CD4-positive, alpha-beta T cell treated with Interleukin-15 for 1 hour (primary cell): ENCODE measurements around the gene HS6ST3.
"Not testable (repeated sequence)": the region's sequence is repeated elsewhere in the genome, so short reads cannot be mapped to it uniquely, and the experiment has no call there.

Experiments used
- DNase-seq: peaks from one replicate; pipeline ENCODE4 v3.0.0-alpha.2; 2020

Gene HS6ST3

GRCh38 chr13:96093296-96094006, 3.5 kb downstream of the HS6ST3 start:
- DNase-seq, result no peak

GRCh38 chr13:96100457-96101220, 10.7 kb downstream of the HS6ST3 start:
- DNase-seq, result no peak

GRCh38 chr13:96104516-96104915, 14.6 kb downstream of the HS6ST3 start:
- no peak for DNase-seq

- DNase-seq, result not testable (repeated sequence)
These were observed 18.2 kb downstream of the HS6ST3 start for GRCh38 chr13:96108072-96108471.

GRCh38 chr13:96109125-96109524, 19.2 kb downstream of the HS6ST3 start:
- DNase-seq, result no peak

- no peak for DNase-seq
These were observed 23.0 kb downstream of the HS6ST3 start for GRCh38 chr13:96112936-96113335.

DNA sequence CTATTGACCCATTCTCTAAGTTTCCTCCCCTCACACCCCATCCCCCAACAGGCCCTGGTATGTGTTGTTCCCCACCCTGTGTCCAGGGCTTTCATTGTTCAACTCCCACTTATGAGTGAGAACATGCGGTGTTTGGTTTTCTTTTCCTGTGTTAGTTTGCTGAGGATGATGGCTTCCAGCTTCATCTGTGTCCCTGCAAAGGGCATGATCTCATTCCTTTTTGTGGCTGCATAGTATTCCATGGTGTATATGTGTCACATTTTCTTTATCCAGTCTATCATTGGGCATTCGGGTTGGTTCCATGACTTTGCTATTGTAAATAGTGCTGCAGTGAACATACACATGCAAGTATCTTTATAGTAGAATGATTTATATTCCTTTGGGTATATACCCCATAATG, 25.5 kb downstream of the HS6ST3 start:
- DNase-seq, result not testable (repeated sequence)

DNA sequence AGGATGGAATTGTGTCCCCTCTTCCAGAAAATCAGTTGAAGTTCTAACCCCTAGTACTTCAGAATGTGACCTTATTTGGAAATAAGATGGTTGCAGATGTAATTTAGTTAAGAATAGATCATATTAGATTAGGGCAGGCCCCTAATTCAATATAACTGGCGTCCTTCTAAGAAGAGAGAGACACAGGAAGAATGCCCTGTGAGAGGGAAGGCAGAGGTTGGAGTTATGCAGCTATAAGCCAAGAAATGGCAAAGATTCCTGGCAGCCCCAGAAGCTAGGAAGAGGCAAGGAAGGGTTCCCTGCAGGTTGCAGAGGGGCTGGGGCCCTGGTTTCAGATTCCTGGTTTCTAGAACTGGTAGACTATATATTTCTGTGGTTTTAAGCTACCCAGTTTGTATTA, 30.0 kb downstream of the HS6ST3 start:
- no peak for DNase-seq

GRCh38 chr13:96130818-96131340, 41.0 kb downstream of the HS6ST3 start:
- no peak for DNase-seq

DNA sequence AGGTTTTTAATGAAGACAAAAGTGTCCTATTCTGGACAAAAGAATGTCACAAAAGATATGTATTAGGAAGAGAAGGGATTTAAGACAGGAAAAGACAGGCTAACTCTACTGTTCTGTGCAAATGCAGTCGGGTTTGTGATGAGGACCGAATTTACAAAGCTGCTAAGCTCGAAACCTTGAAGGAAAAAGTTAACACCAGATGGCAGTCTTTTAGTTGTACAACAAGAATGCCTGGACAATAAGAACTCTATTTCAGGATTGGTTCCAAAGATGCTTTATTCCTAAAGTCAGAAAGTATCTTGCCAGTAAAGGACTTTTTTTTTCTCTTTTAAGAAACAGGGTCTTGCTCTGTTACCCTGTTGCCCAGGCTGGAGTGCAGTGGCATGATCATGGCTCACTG, 51.1 kb downstream of the HS6ST3 start:
- no peak for DNase-seq

- no peak for DNase-seq
These were observed 69.8 kb downstream of the HS6ST3 start for GRCh38 chr13:96159725-96160124.

DNA sequence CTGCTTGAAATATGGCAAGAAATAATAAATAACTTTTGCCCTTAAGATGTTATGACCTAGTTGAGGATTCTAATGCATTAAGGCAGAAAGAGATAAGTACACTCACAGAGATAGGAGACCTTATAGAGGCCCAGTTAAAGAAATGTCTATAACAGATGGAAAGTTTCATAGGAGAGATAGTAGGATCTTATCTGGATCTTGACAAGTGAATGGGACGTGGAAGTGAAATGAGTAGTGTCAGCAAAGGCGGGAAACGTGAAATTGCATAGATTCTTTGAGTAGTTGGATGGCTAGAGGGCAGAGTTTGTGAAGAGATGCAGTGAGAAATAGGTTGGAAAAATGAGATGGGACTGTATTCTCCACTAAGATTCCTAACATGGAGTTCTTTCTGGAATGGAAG, 71.2 kb downstream of the HS6ST3 start:
- DNase-seq, result no peak

GRCh38 chr13:96165840-96166239, 75.9 kb downstream of the HS6ST3 start:
- no peak for DNase-seq

DNA sequence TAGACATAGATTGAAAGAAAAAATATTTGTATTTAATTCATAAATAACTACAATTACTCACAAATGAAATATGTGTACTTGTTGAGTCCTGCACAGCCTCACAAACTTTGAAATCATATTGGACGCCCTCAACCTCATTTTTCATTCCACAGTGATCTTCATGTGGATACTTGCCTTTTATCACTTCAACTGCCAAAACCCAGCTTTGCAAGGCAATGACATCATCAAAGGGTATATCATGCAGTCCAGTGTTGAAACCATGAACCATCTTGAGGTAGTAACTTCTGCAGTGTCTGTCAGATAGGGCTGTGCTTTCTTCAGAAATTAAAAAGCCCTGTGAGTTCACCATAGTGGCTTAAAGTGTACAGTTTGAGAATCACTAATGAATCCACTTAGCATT, 82.2 kb downstream of the HS6ST3 start:
- DNase-seq, result no peak

DNA sequence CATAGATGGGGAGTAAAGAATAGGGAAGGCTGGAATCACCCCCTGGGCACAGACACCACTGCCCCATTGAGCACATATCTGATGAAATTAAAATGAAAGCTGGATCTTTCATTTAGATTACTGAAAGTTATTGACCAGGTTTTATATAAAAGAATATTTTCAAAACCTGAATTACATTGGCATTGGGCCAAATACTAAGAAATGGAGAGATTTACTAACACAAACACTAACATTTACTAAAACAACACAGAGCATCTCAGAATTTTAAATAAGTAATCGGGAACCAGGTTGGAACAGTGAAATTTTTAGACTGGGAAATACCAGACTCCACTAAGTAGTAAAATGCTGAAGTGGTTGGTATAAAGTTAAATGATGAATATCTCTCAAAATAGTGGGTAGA, 88.9 kb downstream of the HS6ST3 start:
- DNase-seq, result no peak

- no peak for DNase-seq
These were observed 89.4 kb downstream of the HS6ST3 start for GRCh38 chr13:96179309-96179708.

DNA sequence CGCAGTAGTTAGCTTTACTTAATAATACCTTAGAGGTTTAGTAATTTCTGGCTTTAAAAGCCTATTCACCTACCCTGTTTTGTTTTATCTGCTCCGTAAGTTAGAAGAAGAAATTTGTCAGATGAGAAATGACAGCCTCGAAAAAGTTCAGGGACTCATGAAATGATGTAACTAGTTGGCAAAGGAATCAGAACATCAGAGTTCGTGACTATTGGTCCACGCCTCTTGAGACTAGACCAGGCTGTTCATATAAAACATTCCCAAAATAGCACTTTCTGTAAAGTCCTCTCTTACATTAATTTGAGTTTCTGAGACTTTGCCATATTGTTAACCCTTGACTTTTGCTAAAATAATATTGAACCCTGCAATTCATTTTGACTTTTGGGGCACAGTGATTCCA, 92.0 kb downstream of the HS6ST3 start:
- DNase-seq, result no peak

- DNase-seq, result no peak
These were observed 95.9 kb downstream of the HS6ST3 start for GRCh38 chr13:96185818-96186217.

DNA sequence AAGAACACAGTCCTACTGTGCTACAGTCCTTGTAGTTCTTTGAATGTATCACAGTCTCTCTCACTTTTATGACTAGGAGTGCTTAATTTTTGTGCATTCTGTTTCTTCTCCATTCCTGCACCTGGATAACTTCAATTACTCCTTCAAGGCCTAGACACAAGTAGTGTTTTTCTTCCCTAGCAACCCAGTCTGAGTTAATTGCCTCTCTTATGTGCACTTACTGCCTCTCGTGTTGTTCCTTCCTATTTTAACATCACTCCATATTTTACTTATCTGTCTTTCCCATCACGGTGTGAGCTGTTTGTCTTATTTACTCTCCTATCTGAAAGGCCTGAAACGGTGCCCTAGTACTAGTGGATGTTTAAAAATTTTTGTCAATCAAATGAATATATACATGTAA, 101.5 kb downstream of the HS6ST3 start:
- no peak for DNase-seq

DNA sequence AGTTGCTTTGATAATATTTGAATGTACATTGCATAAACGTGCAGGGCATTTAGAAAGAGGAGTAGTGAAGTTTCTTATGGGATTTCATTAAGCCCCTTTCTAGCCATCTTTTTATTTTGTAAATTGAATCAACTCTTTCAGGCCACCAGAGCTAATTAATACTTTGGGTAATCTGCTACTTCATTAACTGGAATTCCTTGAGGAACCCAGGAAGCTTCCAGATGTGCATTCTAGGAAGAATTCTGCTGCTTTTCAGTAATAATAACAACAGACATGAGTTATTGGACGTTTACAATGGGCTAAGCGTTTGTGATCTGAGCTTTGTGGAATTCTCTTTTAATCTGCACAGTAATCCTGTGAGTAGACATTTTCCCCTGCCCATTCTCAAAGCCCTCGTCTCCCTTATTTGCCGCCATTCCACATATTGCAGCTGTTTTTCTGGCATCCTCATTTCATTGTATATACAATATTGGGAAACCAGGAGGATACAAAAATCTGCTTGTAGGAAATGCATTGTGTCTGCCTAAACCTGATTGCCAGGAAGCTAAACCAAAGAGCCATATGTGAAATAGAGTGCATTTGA, 103.9 kb downstream of the HS6ST3 start:
- no peak for DNase-seq

GRCh38 chr13:96198038-96198437, 108.1 kb downstream of the HS6ST3 start:
- no peak for DNase-seq

GRCh38 chr13:96199315-96199714, 109.4 kb downstream of the HS6ST3 start:
- DNase-seq, result no peak

- no peak for DNase-seq
These were observed 110.9 kb downstream of the HS6ST3 start for GRCh38 chr13:96200810-96201209.

DNA sequence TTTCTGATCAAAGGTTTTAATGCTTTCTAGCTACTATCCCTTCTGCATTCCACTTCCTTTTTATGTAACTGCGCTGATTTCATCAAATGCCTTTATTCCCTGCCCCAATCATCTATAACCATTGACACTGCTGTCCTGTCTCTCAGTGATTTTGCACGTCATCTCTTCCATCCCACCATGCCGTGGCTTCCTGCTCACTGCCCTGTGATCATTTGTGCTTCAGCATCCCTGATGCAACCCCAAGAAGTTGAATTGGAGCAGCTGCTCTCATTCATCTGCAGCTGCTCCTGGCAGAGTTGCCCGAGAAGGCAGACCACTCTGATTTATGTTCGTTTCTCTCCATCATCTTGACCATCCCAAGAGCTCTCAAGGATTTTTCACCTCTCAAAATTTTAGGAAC, 112.4 kb downstream of the HS6ST3 start:
- no peak for DNase-seq
